ENCODE results near the gene CCDC106. TPM values are rescaled to one million over a fixed set of nuclear protein-coding genes. Genes with fewer than 3 reads are reported as not detected.
A peak's percentile ranks its signal among the peaks of the same experiment; 100 is the strongest.

The CCDC106 gene
- total RNA-seq (42.4 and 49.2 TPM in 2 replicates), polyA plus RNA-seq (40.6 and 43.5 TPM in 2 replicates)

- peak within 1 kb of the TSS; percentile 91 for H3K27ac ChIP-seq
Observed at GRCh38 chr19:55647732-55648584, at the start of gene CCDC106. Gene CCDC106, plus strand, starts transcription at chr19:55648212. Its CDS starts 835 bp downstream, at chr19:55649047.

GRCh38 chr19:55598719-55599467 lies 49.1 kb upstream of the CCDC106 start:
- no peaks in the 10 kb centered on the region for H3K27me3 ChIP-seq
- H3K4me1 ChIP-seq (ENCODE audit: low read depth) = no peaks in the 10 kb centered on the region
- no peak for TF ChIP-seq CTCF (IDR thresholded peaks at IDR 0.05; ENCODE audit: low read depth, low read length)
- peaks cover 9% of the 10 kb centered on the region for H3K36me3 ChIP-seq
- H3K4me3 ChIP-seq = peak overlapping the region; percentile 65
- peak overlapping the region; percentile 98 for H3K27ac ChIP-seq
- peak; percentile 94 to 97 for DNase-seq (ENCODE audit: low read depth in 1 of 2, low spot score in 1 of 2)
- H3K9me3 ChIP-seq (ENCODE audit: low read depth) = no peaks in the 10 kb centered on the region

More at GRCh38 chr19:55647732-55648584, at the start of gene CCDC106:
- TF ChIP-seq CTCF (IDR thresholded peaks at IDR 0.05; ENCODE audit: low read depth, low read length) = no peak
- peaks cover 12% of the 10 kb centered on the region for H3K4me1 ChIP-seq (ENCODE audit: low read depth)
- H3K36me3 ChIP-seq = no peaks in the 10 kb centered on the region
- peak within 1 kb of the TSS; percentile 94 for H3K4me3 ChIP-seq
- no peaks in the 10 kb centered on the region for H3K27me3 ChIP-seq
- H3K9me3 ChIP-seq (ENCODE audit: low read depth) = no peaks in the 10 kb centered on the region
- DNase-seq (ENCODE audit: low read depth in 1 of 2, low spot score in 1 of 2) = peak; percentile 86

GRCh38 chr19:55599468-55599841 lies 48.6 kb upstream of the CCDC106 start, which contains the start of gene FIZ1:
Gene FIZ1, minus strand, starts transcription at chr19:55599517. Its CDS starts 1,652 bp downstream, at chr19:55597865.
- peaks cover 9% of the 10 kb centered on the region for H3K36me3 ChIP-seq
- H3K27ac ChIP-seq = peak within 1 kb of the TSS; percentile 98
- no peaks in the 10 kb centered on the region for H3K4me1 ChIP-seq (ENCODE audit: low read depth)
- peak; percentile 99 to 100 for DNase-seq (ENCODE audit: low read depth in 1 of 2, low spot score in 1 of 2)
- no peaks in the 10 kb centered on the region for H3K27me3 ChIP-seq
- no peak for TF ChIP-seq CTCF (IDR thresholded peaks at IDR 0.05; ENCODE audit: low read depth, low read length)
- peak within 1 kb of the TSS; percentile 65 for H3K4me3 ChIP-seq
- H3K9me3 ChIP-seq (ENCODE audit: low read depth) = no peaks in the 10 kb centered on the region

DNA sequence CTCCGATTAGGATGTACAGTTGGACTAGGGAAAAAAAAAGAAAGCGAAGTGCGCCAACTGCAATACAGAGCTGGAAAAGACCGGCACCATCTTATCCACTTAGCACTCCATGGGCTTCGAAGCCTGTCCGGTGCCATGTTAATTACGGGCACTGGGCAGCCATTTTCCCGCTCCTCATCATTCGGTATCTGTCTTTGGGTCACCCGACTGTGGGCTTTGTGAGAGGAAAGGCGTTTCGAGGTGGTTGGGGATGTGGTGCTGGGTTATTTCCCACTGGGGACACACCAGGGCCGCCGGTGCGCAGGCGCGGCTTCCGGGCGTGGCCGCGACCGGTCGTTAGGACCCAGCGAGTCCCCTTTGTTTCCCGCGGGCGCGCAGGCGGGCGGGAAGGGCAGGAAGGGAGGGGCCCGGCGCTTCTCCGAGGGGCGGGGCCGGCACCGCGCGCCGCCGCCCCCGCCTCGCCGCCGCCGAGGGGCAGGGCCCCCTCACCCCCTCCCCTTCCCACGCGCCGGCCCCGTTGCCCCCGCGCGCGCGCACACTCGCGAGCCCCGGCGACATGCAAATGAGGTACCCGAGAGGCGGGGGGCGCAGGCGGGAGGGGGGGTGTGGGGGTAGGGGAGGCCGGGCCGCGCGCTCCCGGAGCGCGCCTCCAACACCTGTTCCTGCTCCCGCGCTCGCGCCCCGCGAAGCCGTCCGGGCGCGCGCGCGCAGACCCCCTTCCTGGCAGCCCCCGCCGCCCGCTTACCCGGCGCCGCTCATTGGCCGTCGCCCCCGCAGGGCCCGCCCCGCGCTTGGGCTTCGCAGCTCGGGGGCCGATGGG lies 48.0 kb upstream of the CCDC106 start, which contains the start of gene ZNF524:
Gene ZNF524, plus strand, starts transcription at position 447 of the 820 bp plus-strand sequence. CDS start 1,825 bp downstream, outside the sequence.
- H3K4me1 ChIP-seq (ENCODE audit: low read depth) = no peaks in the 10 kb centered on the region
- H3K27ac ChIP-seq = peak within 1 kb of the TSS; percentile 98
- peaks cover 6% of the 10 kb centered on the region for H3K36me3 ChIP-seq
- H3K9me3 ChIP-seq (ENCODE audit: low read depth) = no peaks in the 10 kb centered on the region
- H3K4me3 ChIP-seq = peak within 1 kb of the TSS; percentile 65
- TF ChIP-seq CTCF (IDR thresholded peaks at IDR 0.05; ENCODE audit: low read depth, low read length) = no peak
- peak; percentile 90 to 92 for DNase-seq (ENCODE audit: low read depth in 1 of 2, low spot score in 1 of 2)
- H3K27me3 ChIP-seq = no peaks in the 10 kb centered on the region

GRCh38 chr19:55600662-55601028 lies 47.4 kb upstream of the CCDC106 start:
- no peaks in the 10 kb centered on the region for H3K27me3 ChIP-seq
- peak overlapping the region; percentile 98 for H3K27ac ChIP-seq

More at GRCh38 chr19:55600662-55601028, 47.4 kb upstream of the CCDC106 start:
- Histone ChIP-seq H3K9me3 (ENCODE audit: low read depth) (no peaks in the 10 kb centered on the region), H3K4me1 (ENCODE audit: low read depth) (no peaks in the 10 kb centered on the region), H3K36me3 (peaks cover 4% of the 10 kb centered on the region), H3K4me3 (peak overlapping the region; percentile 65)
- TF ChIP-seq CTCF (IDR thresholded peaks at IDR 0.05; ENCODE audit: low read depth, low read length) = no peak
- DNase-seq (ENCODE audit: low read depth in 1 of 2, low spot score in 1 of 2) = no peak

All from cardiac muscle cell (in vitro differentiated cells and primary cell).